BE2C (cell line): ENCODE data around the gene RNLS.
"Not testable (repeated sequence)": the region's sequence is repeated elsewhere in the genome, so short reads cannot be mapped to it uniquely, and the experiment has no call there.

Source experiments
- DNase-seq: peaks from one replicate; pipeline ENCODE4 v3.0.0-alpha.2; 2020
- H3K27me3 ChIP-seq: fragments of 250-450 bp; sonication (Bioruptor Pico); 2 replicates; pipeline ENCODE4 v1.5.1; 2020; ENCODE audit warnings: mild to moderate bottlenecking
- H3K36me3 ChIP-seq: fragments of 250-450 bp; sonication (Bioruptor Pico); 2 replicates; pipeline ENCODE4 v1.5.1; 2020; ENCODE audit warnings: mild to moderate bottlenecking
- H3K4me1 ChIP-seq: fragments of 250-450 bp; sonication (Bioruptor Pico); 2 replicates; pipeline ENCODE4 v1.5.1; 2020
- H3K4me3 ChIP-seq: 2 replicates; pipeline ENCODE4 v1.5.1; 2011; ENCODE audit warnings: low read depth, low read length
- H3K9me3 ChIP-seq: fragments of 250-450 bp; sonication (Bioruptor Pico); 2 replicates; pipeline ENCODE4 v1.5.1; 2020
- CTCF ChIP-seq: IDR thresholded peaks from 2 replicates; pipeline ENCODE4 v1.5.1; 2012; ENCODE audit warnings: mild to moderate bottlenecking, low read depth, low read length

The RNLS gene

DNA sequence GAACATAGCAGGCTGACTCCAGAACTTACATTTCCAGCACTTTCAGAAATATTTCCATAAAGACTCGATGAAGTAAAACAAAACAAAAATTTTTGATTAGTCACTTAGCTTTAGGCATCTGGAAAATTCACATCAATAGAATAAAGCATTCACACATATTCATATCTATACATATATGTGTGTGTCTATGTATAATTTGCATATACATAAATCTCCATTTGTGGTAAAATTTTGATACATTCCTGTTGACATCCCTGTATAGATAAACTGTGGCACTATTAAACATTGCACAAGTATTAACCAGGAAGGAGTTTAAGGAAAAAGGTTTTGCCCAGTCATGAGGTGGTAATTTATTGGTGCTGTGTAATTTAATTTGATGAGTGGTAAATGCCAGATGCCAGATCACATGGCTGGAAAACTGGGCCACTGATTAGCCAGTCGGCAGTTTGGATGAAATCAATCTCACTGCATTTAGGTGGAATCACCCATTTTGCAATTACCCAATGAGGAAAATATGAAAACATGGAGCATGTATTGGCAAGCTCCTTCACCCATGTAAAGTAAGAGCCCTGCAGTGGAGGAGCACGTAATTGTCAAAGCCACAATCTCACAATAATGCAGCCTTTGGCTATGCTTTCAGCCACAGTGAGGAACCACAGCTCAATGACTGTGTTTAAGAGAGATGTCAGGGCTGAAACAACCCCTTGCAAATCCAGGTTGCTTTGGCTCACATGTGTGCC, 294.6 kb downstream of the RNLS start:
- TF ChIP-seq CTCF: no peak
- Histone ChIP-seq H3K4me3 (no peak overlapping the region), H3K27me3 (no peaks in the 10 kb centered on the region), H3K36me3 (no peaks in the 10 kb centered on the region), H3K4me1 (peaks cover 27% of the 10 kb centered on the region), H3K9me3 (no peaks in the 10 kb centered on the region)
- peak; percentile 38 for DNase-seq

- no peak overlapping the region for H3K4me3 ChIP-seq
- H3K4me1 ChIP-seq: peaks cover 35% of the 10 kb centered on the region
- TF ChIP-seq CTCF: no peak
- DNase-seq: no peak
- H3K9me3 ChIP-seq: no peaks in the 10 kb centered on the region
- H3K36me3 ChIP-seq: no peaks in the 10 kb centered on the region
- no peaks in the 10 kb centered on the region for H3K27me3 ChIP-seq
Measured at GRCh38 chr10:88286030-88286429, 297.1 kb downstream of the RNLS start.

DNA sequence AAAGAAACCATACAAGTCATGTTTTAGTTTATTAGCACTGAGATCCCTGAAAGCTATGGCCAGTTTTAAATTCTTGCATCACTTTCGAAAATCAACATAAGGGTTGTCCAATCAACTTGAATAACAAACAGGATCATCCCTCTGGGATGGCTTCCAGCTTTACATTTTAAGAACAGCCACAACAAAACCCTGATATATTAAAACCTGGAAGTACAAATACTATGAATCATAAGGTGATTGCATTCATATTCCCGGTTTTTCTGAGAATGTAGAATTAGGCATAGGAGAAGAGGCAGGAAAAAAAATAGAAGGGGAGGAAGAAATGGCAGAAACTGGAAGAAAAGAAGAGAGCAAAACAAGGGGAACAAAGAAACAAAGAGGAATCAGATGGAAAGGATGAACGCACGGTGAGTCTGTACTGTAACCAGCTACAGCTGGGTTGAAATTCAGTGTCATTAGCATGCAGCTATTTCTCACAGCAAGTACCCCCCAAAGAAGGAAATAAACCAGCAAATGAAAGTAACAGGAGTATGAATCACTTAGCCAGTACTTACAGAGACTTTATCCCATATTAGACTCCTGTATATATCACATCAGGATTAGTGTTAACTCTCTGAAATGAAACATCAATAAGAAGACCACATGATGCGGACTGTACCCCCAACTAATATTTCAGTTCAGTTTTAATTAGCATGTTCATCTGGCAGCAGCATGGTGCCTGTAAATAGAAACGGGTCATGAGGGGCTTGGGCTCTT, 301.3 kb downstream of the RNLS start:
- no peak for DNase-seq
- H3K4me3 ChIP-seq: no peak overlapping the region
- H3K36me3 ChIP-seq: no peaks in the 10 kb centered on the region
- H3K4me1 ChIP-seq: peaks cover 17% of the 10 kb centered on the region
- TF ChIP-seq CTCF: no peak
- H3K9me3 ChIP-seq: no peaks in the 10 kb centered on the region
- no peaks in the 10 kb centered on the region for H3K27me3 ChIP-seq

- peaks cover 17% of the 10 kb centered on the region for H3K4me1 ChIP-seq
- TF ChIP-seq CTCF: no peak
- H3K9me3 ChIP-seq: no peaks in the 10 kb centered on the region
- no peaks in the 10 kb centered on the region for H3K36me3 ChIP-seq
- no peak overlapping the region for H3K4me3 ChIP-seq
- no peak for DNase-seq
- H3K27me3 ChIP-seq: no peaks in the 10 kb centered on the region
Measured at GRCh38 chr10:88280518-88280917, 302.6 kb downstream of the RNLS start.

DNA sequence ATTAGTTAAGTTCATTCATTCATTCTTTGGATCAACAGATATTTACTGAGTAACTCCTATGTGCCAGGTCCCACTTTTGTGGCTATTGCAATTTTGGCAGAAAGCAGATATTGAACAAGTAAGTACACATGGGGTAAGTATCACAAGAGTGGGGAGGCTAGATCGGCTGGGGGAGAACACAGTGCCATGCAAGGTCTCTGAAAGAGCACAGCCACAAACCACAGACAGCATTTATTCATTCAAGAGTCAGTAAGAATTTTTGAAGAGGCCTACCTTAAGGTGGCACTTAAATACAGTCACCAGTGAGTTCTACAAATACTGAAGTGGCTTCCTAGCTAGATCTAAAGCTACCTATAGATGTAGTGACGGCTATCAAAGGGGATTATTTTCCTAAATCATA, 304.2 kb downstream of the RNLS start:
- Histone ChIP-seq H3K4me3 (no peak overlapping the region), H3K27me3 (no peaks in the 10 kb centered on the region), H3K4me1 (peaks cover 17% of the 10 kb centered on the region), H3K9me3 (no peaks in the 10 kb centered on the region), H3K36me3 (no peaks in the 10 kb centered on the region)
- no peak for TF ChIP-seq CTCF
- DNase-seq: no peak

DNA sequence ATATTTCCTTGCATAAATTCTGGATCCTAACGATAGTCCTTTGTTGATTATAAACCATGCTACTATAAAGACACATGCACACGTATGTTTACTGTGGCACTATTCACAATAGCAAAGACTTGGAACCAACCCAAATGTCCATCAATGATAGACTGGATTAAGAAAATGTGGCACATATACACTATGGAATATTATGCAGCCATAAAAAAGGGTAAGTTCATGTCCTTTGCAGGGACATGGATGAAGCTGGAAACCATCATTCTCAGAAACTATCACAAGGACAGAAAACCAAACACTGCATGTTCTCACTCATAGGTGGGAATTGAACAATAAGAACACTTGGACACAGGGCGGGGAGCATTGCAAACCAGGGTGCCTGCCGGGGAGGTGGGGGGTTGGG, 306.2 kb downstream of the RNLS start:
- DNase-seq, H3K36me3 ChIP-seq, H3K4me3 ChIP-seq, H3K9me3 ChIP-seq, H3K27me3 ChIP-seq: not testable (repeated sequence)
- peaks cover 11% of the 10 kb centered on the region for H3K4me1 ChIP-seq
